ENCODE data around the gene HNRNPR. TPM values are rescaled to one million over a fixed set of nuclear protein-coding genes. Genes with fewer than 3 reads are reported as not detected.

HNRNPR gene
- total and polyA plus RNA-seq, 2 of the 8 experiments (the other 6 are each of a cell fraction or from before 2014, with no cell fraction given) = 110 to 214 TPM

GRCh38 chr1:23339632-23340031, 4.5 kb downstream of the HNRNPR start:
- WGBS, 2 experiments (ENCODE audit: extremely low coverage in 1 of 2, insufficient coverage in 1 of 2, insufficient read length in 1 of 2, insufficient replicate concordance in 2 of 2, low coverage in 1 of 2, low lambda C conversion rate in 2 of 2, missing lambda C conversion rate in 1 of 2) = 81% methylated on average over 4 of the region's 4 CpGs; no CpG with 5 or more reads in 1 of the 2 experiments
- Histone ChIP-seq H3K79me1 (ENCODE audit: low read depth, low read length) (peaks cover 4% of the 10 kb centered on the region; the same call in 1 of the 2 replicates), H4K20me1 (replicated peaks in 1 of 2; ENCODE audit: control insufficient read depth in 1 of 2, insufficient read depth in 2 of 2, low read length in 2 of 2) (peaks cover 21 to 40% of the 10 kb centered on the region in 2 experiments), H3K9ac (replicated peaks in 1 of 4; ENCODE audit: extremely low read depth in 1 of 4, low read depth in 3 of 4, low read length in 3 of 4) (no peak overlapping the region), H2BK5ac (ENCODE audit: low read depth, low read length) (no peak overlapping the region), H4K5ac (ENCODE audit: insufficient read length, low read depth, low read length) (no peak overlapping the region), H3K79me2 (ENCODE audit: control insufficient read depth in 1 of 2, insufficient read depth in 2 of 2, low read length in 2 of 2) (peaks cover 44 to 81% of the 10 kb centered on the region in 2 experiments), H3K56ac (replicated peaks; ENCODE audit: insufficient read length, low read depth, low read length) (no peak overlapping the region), H3K18ac (ENCODE audit: extremely low read depth, low read length) (no peak overlapping the region), H3K36me3 (ENCODE audit: control insufficient read depth in 2 of 4, insufficient read depth in 4 of 4, low read length in 3 of 4) (peaks cover 7 to 32% (median 23%) of the 10 kb centered on the region in 4 experiments), H3K23me2 (ENCODE audit: low read depth, low read length) (peaks cover 2% of the 10 kb centered on the region; the same call in 1 of the 2 replicates), H3K4me2 (ENCODE audit: insufficient read depth in 1 of 2, low read depth in 2 of 2, low read length in 2 of 2) (no peak overlapping the region), H4K91ac (replicated peaks; ENCODE audit: insufficient read length, low read length) (no peak overlapping the region), H3K27me3 (replicated peaks in 1 of 4; ENCODE audit: control insufficient read depth in 3 of 4, extremely low read depth in 1 of 4, insufficient read depth in 3 of 4, low read length in 3 of 4) (no peaks in the 10 kb centered on the region), H3K4ac (replicated peaks; ENCODE audit: insufficient read length, low read depth, low read length) (no peak overlapping the region), H2BK12ac (ENCODE audit: low read depth, low read length) (no peak overlapping the region), H2BK120ac (replicated peaks; ENCODE audit: low read depth, low read length) (no peak overlapping the region), H2AK5ac (ENCODE audit: low read depth, low read length) (no peak overlapping the region), H3K27ac (ENCODE audit: low read depth, low read length) (no peak overlapping the region), H3K4me3 (ENCODE audit: extremely low read depth in 1 of 4, insufficient read depth in 2 of 4, low read depth in 3 of 4, low read length in 4 of 4) (no peak overlapping the region), H4K8ac (ENCODE audit: extremely low read depth, insufficient read depth, low read length) (no peak overlapping the region), H2BK20ac (ENCODE audit: low read length) (no peak overlapping the region), H3K23ac (ENCODE audit: insufficient read length) (no peak overlapping the region), H2BK15ac (ENCODE audit: low read length) (no peak overlapping the region), H3K9me3 (ENCODE audit: insufficient read depth in 2 of 2, low read depth in 1 of 2, low read length in 1 of 2) (no peaks in the 10 kb centered on the region), H3K4me1 (replicated peaks in 1 of 4; ENCODE audit: control insufficient read depth in 3 of 4, insufficient read depth in 4 of 4, low read length in 3 of 4) (peaks cover 0 to 6% (median 2%) of the 10 kb centered on the region in 4 experiments; a peak in 1 of 7 replicates), H2AFZ (ENCODE audit: low read length) (no peak overlapping the region), H3K14ac (ENCODE audit: insufficient read length) (no peak overlapping the region)
- POLR2A ChIA-PET (ENCODE audit: partially characterized antibody) = interaction anchor here (0.6 to 1.1 kb wide), 3 partner anchors 29 to 357 kb away, joined by 3 read pairs; no protein-coding TSS in a partner anchor
- TF ChIP-seq HDAC2 (IDR thresholded peaks at IDR 0.05; ENCODE audit: borderline replicate concordance in 1 of 2, low read depth in 2 of 2, low read length in 2 of 2) (no peak), SIX5 (IDR thresholded peaks at IDR 0.05; ENCODE audit: low read depth, low read length) (no peak), TEAD4 (IDR thresholded peaks at IDR 0.05; ENCODE audit: low read depth, low read length) (no peak), BACH1 (IDR thresholded peaks at IDR 0.05; ENCODE audit: low read length) (no peak)
- DNase-seq (ENCODE audit: low read depth in 1 of 2, low spot score in 2 of 2) = no peak
- no peak for FAIRE-seq
- CTCF ChIA-PET (ENCODE audit: partially characterized antibody) = interaction anchor here (0.9 to 1.4 kb wide), 2 partner anchors 22 to 64 kb away, joined by 3 read pairs; no protein-coding TSS in a partner anchor
